Peyer's patch (tissue), 4 donors: Measurements from ENCODE around the gene TNS3. TPM values are rescaled to one million over a fixed set of nuclear protein-coding genes. Genes with fewer than 3 reads are reported as not detected.

Experiments used
- DNase-seq, 3 donors: peaks; one replicate each; pipeline ENCODE4 v3.0.0-alpha.2; 2017 to 2019
- H3K27ac ChIP-seq, 4 donors: fragments of 200-600 bp; sonication (generic); one replicate each; pipeline ENCODE4 v1.5.1; 2016 to 2019
- H3K27me3 ChIP-seq, 2 donors: fragments of 200-600 bp; sonication (generic); one replicate each; pipeline ENCODE4 v1.5.1; 2019
- H3K36me3 ChIP-seq, 3 donors: fragments of 200-600 bp; sonication (generic); one replicate each; pipeline ENCODE4 v1.5.1; 2016 to 2019
- H3K4me1 ChIP-seq, 4 donors: fragments of 200-600 bp; sonication (generic); one replicate each; pipeline ENCODE4 v1.5.1; 2016 to 2019
- H3K4me3 ChIP-seq, 4 donors: fragments of 200-600 bp; sonication (generic); 1 replicate in 3 of 4; 2 replicates in 1 of 4; pipeline ENCODE4 v1.5.1; 2016 to 2019; ENCODE audit warnings: mild to moderate bottlenecking in 1 of 4
- H3K9me3 ChIP-seq, 4 donors: fragments of 200-600 bp; sonication (generic); one replicate each; pipeline ENCODE4 v1.5.1; 2016 to 2019; ENCODE audit warnings: mild to moderate bottlenecking in 1 of 4
- CTCF ChIP-seq, 6 experiments: fragments of 450-650 bp in 4 of 6; fragments of 200-600 bp in 2 of 6; sonication (generic) in 1 of 6; IDR thresholded peaks; one replicate each; pipeline ENCODE4 v1.5.1; 2017 to 2019; ENCODE audit warnings: antibody characterized with exemption in 6 of 6, mild to moderate bottlenecking in 3 of 6, moderate library complexity in 1 of 6
- POLR2A ChIP-seq, 2 donors: fragments of 450-650 bp; IDR thresholded peaks; one replicate each; pipeline ENCODE4 v1.5.1; 2017; ENCODE audit warnings: antibody characterized with exemption in 2 of 2, mild to moderate bottlenecking in 2 of 2, moderate library complexity in 2 of 2
- total RNA-seq, 4 donors: library from RNA; depleted of rRNA; stranded (reverse); fragments of >200 nt; gene quantifications; one replicate each; pipeline ENCODE4 v1.1.0, GENCODE V29; 2016

TNS3 gene
- total RNA-seq, 4 donors from 2014 or later: 79.5 to 157 (median 112) TPM

- Histone ChIP-seq H3K27ac (no peak overlapping the region), H3K36me3 (no peaks in the 10 kb centered on the region), H3K9me3 (no peaks in the 10 kb centered on the region), H3K4me1 (no peaks in the 10 kb centered on the region), H3K27me3 (no peaks in the 10 kb centered on the region), H3K4me3 (no peak overlapping the region)
- no peak for TF ChIP-seq POLR2A (IDR thresholded peaks at IDR 0.05)
- no peak for TF ChIP-seq CTCF (IDR thresholded peaks at IDR 0.05)
- DNase-seq: no peak
Measured at GRCh38 chr7:47249361-47249760, 332.6 kb downstream of the TNS3 start.

- DNase-seq: no peak
- no peak overlapping the region for H3K27ac ChIP-seq
- no peaks in the 10 kb centered on the region for H3K4me1 ChIP-seq
- H3K4me3 ChIP-seq: no peak overlapping the region
- no peaks in the 10 kb centered on the region for H3K27me3 ChIP-seq
- no peaks in the 10 kb centered on the region for H3K9me3 ChIP-seq
- TF ChIP-seq POLR2A (IDR thresholded peaks at IDR 0.05) (no peak), CTCF (IDR thresholded peaks at IDR 0.05) (no peak)
- H3K36me3 ChIP-seq: no peaks in the 10 kb centered on the region
Measured at GRCh38 chr7:47248797-47249196, 333.1 kb downstream of the TNS3 start.

GRCh38 chr7:47247132-47247531 lies 334.8 kb downstream of the TNS3 start:
- TF ChIP-seq POLR2A (IDR thresholded peaks at IDR 0.05): no peak
- TF ChIP-seq CTCF (IDR thresholded peaks at IDR 0.05): no peak
- Histone ChIP-seq H3K9me3 (no peaks in the 10 kb centered on the region), H3K4me1 (no peaks in the 10 kb centered on the region), H3K36me3 (no peaks in the 10 kb centered on the region), H3K27me3 (no peaks in the 10 kb centered on the region), H3K27ac (no peak overlapping the region), H3K4me3 (no peak overlapping the region)
- no peak for DNase-seq

GRCh38 chr7:47244692-47245091 lies 337.2 kb downstream of the TNS3 start:
- Histone ChIP-seq H3K4me1 (no peaks in the 10 kb centered on the region), H3K9me3 (no peaks in the 10 kb centered on the region), H3K4me3 (no peak overlapping the region), H3K27ac (no peak overlapping the region), H3K36me3 (no peaks in the 10 kb centered on the region), H3K27me3 (no peaks in the 10 kb centered on the region)
- DNase-seq: no peak
- TF ChIP-seq POLR2A (IDR thresholded peaks at IDR 0.05): no peak
- TF ChIP-seq CTCF (IDR thresholded peaks at IDR 0.05): no peak

- DNase-seq: no peak
- H3K9me3 ChIP-seq: no peaks in the 10 kb centered on the region
- H3K27ac ChIP-seq: no peak overlapping the region
- H3K4me3 ChIP-seq: no peak overlapping the region
- H3K4me1 ChIP-seq: no peaks in the 10 kb centered on the region
- TF ChIP-seq CTCF (IDR thresholded peaks at IDR 0.05) (no peak), POLR2A (IDR thresholded peaks at IDR 0.05) (no peak)
- no peaks in the 10 kb centered on the region for H3K36me3 ChIP-seq
- H3K27me3 ChIP-seq: no peaks in the 10 kb centered on the region
Measured at GRCh38 chr7:47241112-47242065, 340.5 kb downstream of the TNS3 start.
